ENCODE data around the gene COX7A2.

The COX7A2 gene

GRCh38 chr6:75268121-75268987 is 24.8 kb upstream of the COX7A2 start:
- no peak for DNase-seq

- no peak for DNase-seq
These were observed 23.9 kb upstream of the COX7A2 start for GRCh38 chr6:75267461-75267860.

GRCh38 chr6:75266716-75267291 is 23.2 kb upstream of the COX7A2 start:
- DNase-seq = peak; percentile 35

- no peak for DNase-seq
These were observed 19.8 kb upstream of the COX7A2 start for GRCh38 chr6:75263401-75263750.

- DNase-seq = no peak
These were observed 19.3 kb upstream of the COX7A2 start for GRCh38 chr6:75262716-75263400.

- DNase-seq = no peak
These were observed 17.7 kb upstream of the COX7A2 start for GRCh38 chr6:75261299-75261698.

GRCh38 chr6:75257343-75258087 is 13.9 kb upstream of the COX7A2 start:
- DNase-seq = no peak

- DNase-seq = no peak
These were observed 7.0 kb upstream of the COX7A2 start for GRCh38 chr6:75250552-75250951.

- no peak for DNase-seq
These were observed 6.2 kb upstream of the COX7A2 start for GRCh38 chr6:75249837-75250236.

- no peak for DNase-seq
These were observed 2.8 kb upstream of the COX7A2 start for GRCh38 chr6:75246386-75246785.

GRCh38 chr6:75244063-75244584 is 523 bp upstream of the COX7A2 start:
- no peak for DNase-seq

- no peak for DNase-seq
These were observed 7.0 kb downstream of the COX7A2 start for GRCh38 chr6:75236630-75237029.

GRCh38 chr6:75235271-75235670 is 8.3 kb downstream of the COX7A2 start:
- no peak for DNase-seq

GRCh38 chr6:75234126-75234865 is 9.3 kb downstream of the COX7A2 start:
- DNase-seq = no peak

- no peak for DNase-seq
These were observed 10.4 kb downstream of the COX7A2 start for GRCh38 chr6:75233092-75233615.

- DNase-seq = no peak
These were observed 12.9 kb downstream of the COX7A2 start for GRCh38 chr6:75230484-75231325.

- no peak for DNase-seq
These were observed 19.2 kb downstream of the COX7A2 start for GRCh38 chr6:75224303-75224926.

GRCh38 chr6:75223428-75223827 is 20.2 kb downstream of the COX7A2 start:
- no peak for DNase-seq

GRCh38 chr6:75222261-75222660 is 21.3 kb downstream of the COX7A2 start:
- no peak for DNase-seq

GRCh38 chr6:75221116-75221515 is 22.5 kb downstream of the COX7A2 start:
- no peak for DNase-seq

GRCh38 chr6:75220357-75220756 is 23.2 kb downstream of the COX7A2 start:
- DNase-seq = no peak

Measured in DMS79 treated with DMSO at 0.1 percent for 48 hours (cell line).